ENCODE data around the gene ZNF763. TPM values are rescaled to one million over a fixed set of nuclear protein-coding genes. Genes with fewer than 3 reads are reported as not detected.
A peak's percentile ranks its signal among the peaks of the same experiment; 100 is the strongest.
"Not testable (repeated sequence)": the region's sequence is repeated elsewhere in the genome, so short reads cannot be mapped to it uniquely, and the experiment has no call there.

Gene ZNF763
- total RNA-seq, 2 donors from 2014 or later, result 6.0 to 7.8 TPM

- ATAC-seq, result peak; percentile 56
- peak; percentile 61 to 79 for DNase-seq
- intact Hi-C loops (cut with DNase I, micrococcal nuclease), result no loop called here
Measured at GRCh38 chr19:11963566-11964355, 1.1 kb upstream of the ZNF763 start.

DNA sequence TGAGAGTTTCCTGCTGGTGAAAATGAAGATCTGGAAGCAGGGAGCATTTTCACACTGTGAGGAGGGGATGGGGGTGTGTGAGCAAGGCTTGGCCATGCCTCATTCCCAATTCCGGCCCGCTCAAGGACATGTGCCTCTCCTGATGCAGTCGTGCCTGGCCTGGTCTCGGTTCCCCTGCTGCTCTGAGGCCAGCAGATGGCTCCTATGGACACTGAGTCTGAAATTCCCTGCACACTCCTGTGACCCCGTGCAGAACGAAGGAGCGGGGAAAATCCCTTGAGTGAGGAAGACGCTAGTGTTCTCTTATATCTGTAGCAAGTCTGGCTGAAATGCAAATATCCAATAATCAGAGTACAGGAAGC lies 363 bp upstream of the ZNF763 start:
- intact Hi-C loops (cut with DNase I, micrococcal nuclease), result no loop called here
- ATAC-seq, result peak; percentile 35
- DNase-seq, result no peak

DNA sequence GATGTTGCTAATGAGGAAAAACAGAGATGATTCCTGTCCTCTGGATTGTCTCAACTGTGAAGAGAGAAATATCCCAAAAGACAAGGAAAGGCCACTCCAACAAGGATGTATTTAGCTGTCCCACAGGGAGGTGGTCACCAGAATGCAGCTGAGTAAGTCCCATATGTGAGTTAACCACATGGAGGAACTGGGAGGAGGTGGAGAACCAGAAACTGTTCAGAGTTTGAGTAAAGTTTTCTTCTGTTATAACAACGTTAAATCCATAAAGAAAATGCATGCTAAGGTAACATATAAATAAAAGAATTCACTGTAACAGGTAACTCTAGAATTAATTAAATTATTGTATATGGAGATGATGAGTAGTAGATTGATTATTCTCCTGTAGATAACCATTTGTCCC lies 5.3 kb downstream of the ZNF763 start:
- intact Hi-C loops (cut with DNase I, micrococcal nuclease), result no loop called here
- ATAC-seq (no peak), DNase-seq (no peak)

DNA sequence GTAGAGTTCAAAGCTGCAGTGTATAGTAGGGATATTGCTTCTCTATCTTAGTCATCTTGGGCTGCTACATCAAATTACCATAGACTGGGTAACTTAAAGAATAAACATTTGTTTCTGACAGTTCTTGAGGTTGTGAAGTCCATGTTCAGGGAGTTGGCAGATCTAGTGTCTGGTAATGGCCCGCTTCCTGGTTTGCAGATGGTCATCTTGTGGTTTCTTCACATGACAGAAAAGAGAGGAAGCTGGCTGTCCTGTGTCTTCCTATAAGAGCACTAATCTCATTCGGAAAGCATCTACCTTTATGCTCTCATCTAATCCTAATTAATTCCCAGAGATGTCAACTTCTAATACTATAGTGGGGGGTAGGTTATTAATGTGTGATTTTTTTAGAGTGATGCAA lies 6.2 kb downstream of the ZNF763 start:
- no peak for DNase-seq
- ATAC-seq, result no peak
- intact Hi-C loops (cut with DNase I, micrococcal nuclease), result no loop called here

DNA sequence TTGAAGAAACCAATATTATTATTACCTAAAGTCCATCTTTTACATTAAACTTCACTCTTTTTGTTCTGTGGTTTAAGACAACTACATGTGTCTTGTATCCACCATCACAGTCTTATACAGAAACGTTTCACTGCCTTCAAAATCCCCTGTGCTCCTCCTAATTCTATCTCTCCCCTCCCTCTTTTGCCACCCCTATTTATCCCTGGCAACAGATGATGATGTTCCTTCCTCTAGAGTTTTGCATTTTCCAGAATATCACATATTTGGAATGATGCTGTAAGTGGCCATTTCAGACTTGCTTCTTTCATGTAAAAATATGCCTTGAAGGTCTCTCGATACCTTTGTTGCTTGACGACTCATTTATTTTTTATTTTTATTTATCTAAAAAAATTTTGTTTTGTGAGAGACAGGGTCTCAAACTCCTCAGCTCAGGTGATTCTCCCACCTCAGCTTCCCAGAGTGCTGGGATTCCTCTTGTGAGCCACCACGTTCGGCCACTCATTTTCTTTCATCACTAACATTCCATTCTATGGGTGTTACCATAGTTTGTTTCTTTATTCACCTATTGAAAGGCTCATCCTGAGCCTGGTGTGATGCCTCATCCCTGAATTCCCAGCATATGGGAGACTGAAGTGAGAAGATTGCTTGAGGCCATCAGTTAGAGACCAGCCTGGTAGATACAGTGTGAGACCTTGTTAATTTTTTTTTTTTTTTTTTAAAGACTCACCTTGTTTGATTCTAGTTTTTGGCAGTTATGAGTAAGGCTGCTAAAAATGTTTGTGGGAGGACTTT lies 8.4 kb downstream of the ZNF763 start:
- ATAC-seq (no peak), DNase-seq (no peak)
- intact Hi-C loops (cut with DNase I, micrococcal nuclease), result no loop called here

- DNase-seq (no peak), ATAC-seq (no peak)
- intact Hi-C loops (cut with DNase I, micrococcal nuclease), result no loop called here
Measured at GRCh38 chr19:11978492-11979100, 13.8 kb downstream of the ZNF763 start.

DNA sequence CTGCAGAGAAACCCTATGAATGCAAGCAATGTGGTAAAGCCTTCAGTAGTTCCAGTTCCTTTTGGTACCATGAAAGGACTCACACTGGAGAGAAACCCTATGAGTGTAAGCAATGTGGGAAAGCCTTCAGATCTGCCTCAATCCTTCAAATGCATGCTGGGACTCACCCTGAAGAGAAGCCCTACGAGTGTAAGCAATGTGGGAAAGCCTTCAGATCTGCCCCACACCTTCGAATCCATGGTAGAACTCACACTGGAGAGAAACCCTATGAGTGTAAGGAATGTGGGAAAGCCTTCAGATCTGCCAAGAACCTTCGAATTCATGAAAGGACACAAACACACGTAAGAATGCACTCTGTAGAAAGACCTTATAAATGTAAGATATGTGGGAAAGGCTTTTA lies 14.7 kb downstream of the ZNF763 start:
- intact Hi-C loops (cut with DNase I, micrococcal nuclease), result no loop called here
- no peak for ATAC-seq
- DNase-seq, result no peak

- ATAC-seq (no peak), DNase-seq (no peak)
- intact Hi-C loops (cut with DNase I, micrococcal nuclease), result no loop called here
Measured at GRCh38 chr19:11982526-11982925, 17.7 kb downstream of the ZNF763 start.

DNA sequence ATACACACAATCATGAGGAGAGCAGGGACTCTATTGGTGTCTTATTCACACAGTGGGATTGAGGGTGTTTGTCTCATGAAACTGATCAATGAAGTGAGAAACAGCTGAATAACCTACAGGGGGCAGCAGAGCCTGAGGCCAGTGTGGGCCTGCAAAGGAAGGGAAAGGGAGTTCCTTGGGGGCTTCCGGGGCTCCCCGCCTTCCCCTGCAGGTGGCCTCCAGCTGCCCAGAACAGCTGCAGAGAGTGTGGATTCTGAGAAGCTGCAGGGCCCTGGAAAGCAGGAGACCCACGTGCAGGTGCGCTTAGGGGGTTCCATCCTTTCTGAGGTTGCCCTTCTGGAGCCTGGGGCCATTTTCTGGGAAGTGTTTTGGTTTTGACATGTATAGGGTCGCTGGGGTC lies 20.1 kb downstream of the ZNF763 start:
- DNase-seq (no peak), ATAC-seq (no peak)
- intact Hi-C loops (cut with DNase I, micrococcal nuclease), result loop anchor here in 1 of 2 donors (5.0 kb wide), 1 partner anchor 188 kb away; the partner anchor contains the start of gene ZNF491

- intact Hi-C loops (cut with DNase I, micrococcal nuclease), result loop anchor here in 1 of 2 donors (5.0 kb wide), 1 partner anchor 189 kb away; the partner anchor contains the start of gene ZNF491
- ATAC-seq (no peak), DNase-seq (peak in 1 of 2 donors; percentile 14)
Measured at GRCh38 chr19:11986754-11987153, 21.9 kb downstream of the ZNF763 start.

DNA sequence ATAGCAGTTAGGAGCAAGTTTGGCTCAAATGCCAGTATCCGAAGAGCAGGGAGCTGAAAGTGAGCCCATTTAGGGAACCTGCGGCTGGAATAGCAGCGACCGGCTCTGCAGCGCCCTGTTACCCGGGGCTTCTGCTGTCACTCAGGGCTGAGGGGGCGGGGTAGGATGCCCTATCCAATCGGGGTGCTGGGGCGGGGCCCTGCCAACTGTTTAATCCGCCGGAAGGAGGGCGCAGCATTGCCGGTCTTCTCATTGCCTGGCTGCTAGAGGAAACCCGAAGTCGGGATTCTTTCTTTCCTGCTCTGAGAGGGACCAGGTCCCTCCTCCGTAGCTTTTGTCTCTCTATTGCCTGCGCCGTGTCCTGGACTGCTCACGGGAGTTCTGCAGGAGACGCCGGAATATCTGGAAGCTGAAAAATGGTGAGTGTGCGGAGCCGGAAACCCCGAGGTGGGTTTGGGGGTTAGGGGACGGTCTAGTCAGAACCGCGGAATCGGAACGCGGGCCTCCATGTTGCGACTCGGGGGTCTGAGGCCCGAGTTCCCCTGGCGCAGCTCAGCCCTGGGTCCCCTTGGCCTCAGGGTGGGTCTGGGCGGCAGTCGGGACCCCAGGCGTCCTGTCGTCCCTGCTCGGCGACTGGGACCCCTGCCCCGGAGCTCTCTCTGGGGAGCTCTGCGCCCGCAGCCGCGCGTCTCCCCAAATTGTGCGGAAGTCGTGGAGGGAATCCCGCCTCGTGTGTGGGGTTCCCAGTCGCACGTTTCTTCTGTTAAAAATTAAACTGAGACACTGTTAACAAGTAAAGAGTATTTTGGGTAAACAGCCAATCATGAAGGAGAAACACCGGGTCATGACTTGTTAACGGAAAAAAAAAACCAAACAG lies 22.8 kb downstream of the ZNF763 start:
- ATAC-seq (peak; percentile 99), DNase-seq (peak; percentile 98 to 99)
- intact Hi-C loops (cut with DNase I, micrococcal nuclease), result loop anchor here in 1 of 2 donors (5.0 kb wide), 1 partner anchor 190 kb away; the partner anchor contains the start of gene ZNF491

DNA sequence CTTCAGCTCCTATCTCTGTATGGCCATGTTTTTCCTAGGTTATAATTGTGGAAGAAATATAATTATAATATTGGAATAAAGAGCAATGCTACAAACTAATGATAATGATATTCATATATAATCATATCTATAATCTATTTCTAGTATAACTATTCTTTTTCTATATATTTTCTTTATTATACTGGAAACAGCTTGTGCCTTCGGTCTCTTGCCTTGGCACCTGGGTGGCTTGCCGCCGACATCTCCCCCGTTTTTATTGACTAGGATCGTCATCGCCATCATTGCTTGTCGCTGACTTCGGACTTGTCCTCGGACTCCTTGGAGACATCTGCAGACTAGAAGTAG lies 24.2 kb downstream of the ZNF763 start:
- DNase-seq, result no peak
- intact Hi-C loops (cut with DNase I, micrococcal nuclease), result loop anchor here in 1 of 2 donors (5.0 kb wide), 1 partner anchor 192 kb away; the partner anchor contains the start of gene ZNF491
- no peak for ATAC-seq

DNA sequence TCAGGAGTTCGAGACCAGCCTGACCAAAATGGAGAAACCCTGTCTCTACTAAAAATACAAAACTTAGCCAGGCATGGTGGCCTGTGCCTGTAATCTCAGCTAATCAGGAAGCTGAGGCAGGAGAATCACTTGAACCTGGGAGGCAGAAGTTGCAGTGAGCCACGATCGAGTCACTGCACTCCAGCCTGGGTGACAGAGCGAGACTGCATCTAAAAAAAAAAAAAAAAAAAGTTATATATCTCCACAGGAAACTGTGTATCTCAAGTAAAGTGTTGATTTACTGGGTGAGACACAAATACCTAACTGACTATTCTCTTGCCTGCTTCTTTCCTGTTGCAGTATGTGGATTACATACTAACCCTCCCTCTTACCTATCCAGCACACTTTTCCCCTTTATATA lies 27.1 kb downstream of the ZNF763 start:
- DNase-seq, ATAC-seq: not testable (repeated sequence)
- intact Hi-C loops (cut with DNase I, micrococcal nuclease), result loop anchor here (5.0 to 10.0 kb wide), 2 partner anchors 67 to 70 kb away; partner anchors contain the start of gene ZNF700 (in 1 of the 2)

DNA sequence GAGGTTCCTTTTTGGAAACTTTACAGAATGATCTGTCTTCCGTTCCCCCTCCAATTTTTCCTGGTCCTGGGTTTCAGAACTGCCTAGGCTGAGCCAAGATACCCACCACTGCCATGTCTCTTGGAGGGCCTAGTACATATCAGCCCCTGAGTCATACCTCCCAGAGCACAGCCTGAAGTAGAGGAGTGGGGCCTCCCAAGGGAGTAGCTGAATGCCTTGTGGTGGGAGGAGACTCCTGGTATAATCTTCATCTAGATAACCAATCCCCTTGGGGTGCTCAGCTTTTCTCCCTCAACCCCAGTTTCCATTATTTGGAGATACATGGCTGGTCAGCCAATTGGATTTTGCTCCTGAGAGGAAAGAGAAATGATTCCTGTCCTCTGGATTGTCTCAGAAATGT lies 30.3 kb downstream of the ZNF763 start:
- DNase-seq, result no peak
- ATAC-seq, result no peak
- intact Hi-C loops (cut with DNase I, micrococcal nuclease), result loop anchor here in 1 of 2 donors (10.0 kb wide), 1 partner anchor 70 kb away; the partner anchor contains the start of gene ZNF700

GRCh38 chr19:12000152-12000981 lies 35.5 kb downstream of the ZNF763 start:
- no peak for DNase-seq
- no peak for ATAC-seq
- intact Hi-C loops (cut with DNase I, micrococcal nuclease), result no loop called here

DNA sequence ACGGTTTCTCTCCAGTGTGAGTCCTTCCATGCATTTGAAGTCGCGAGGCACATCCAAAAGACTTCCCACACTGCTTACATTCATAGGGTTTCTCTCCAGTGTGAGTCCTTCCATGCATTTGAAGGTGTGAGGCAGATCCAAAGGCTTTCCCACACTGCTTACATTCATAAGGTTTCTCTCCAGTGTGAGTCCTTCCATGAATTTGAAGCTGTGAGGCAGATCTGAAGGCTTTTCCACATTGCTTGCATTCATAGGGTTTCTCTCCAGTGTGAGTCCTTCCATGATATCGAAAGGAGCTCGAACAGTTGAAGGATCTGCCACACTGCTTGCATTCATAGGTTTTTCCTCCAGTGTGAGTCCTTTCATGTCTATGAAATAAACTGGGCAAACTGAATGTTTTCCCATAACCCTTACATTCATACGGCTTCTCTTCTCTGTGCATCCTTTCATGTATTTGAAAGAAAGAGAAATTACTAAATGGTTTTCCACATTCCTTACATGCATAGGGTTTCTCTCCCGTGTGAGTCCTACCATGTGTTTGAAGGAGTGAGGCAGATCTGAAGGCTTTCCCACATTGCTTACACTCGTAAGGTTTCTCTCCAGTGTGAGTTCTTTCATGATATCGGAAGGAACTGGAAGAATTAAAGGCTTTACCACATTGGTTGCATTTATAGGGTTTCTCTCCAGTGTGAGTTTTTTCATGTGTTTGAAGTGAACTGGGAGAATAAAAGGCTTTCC lies 50.3 kb downstream of the ZNF763 start:
- DNase-seq (no peak), ATAC-seq (no peak)
- intact Hi-C loops (cut with DNase I, micrococcal nuclease), result no loop called here

DNA sequence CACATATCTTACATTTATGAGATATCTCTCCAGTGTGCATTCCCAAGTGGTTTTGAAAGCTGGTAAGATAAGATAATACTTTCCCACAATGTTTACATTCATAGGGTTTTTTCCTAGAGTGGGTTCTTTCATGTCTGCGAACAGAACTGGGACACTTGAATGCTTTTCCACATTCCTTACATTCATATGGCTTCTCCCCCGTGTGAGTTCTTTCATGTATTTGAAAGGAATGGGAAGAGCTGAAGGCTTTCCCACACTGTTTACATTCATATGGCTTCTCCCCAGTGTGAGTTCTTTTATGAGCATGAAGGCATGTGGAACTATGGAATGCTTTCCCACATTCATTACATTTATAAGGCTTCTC lies 50.9 kb downstream of the ZNF763 start:
- intact Hi-C loops (cut with DNase I, micrococcal nuclease), result no loop called here
- ATAC-seq (no peak), DNase-seq (no peak)
